Hematopoietic multipotent progenitor cell treated with erythropoietin and hydrocortisone succinate and interleukin-3 and kit ligand, for 15 days (in vitro differentiated cells): ENCODE data around the gene CREG1.

Experiments used
- DNase-seq: peaks from one replicate; pipeline ENCODE4 v3.0.0-alpha.2; 2015; ENCODE audit warnings: low spot score

Gene CREG1

DNA sequence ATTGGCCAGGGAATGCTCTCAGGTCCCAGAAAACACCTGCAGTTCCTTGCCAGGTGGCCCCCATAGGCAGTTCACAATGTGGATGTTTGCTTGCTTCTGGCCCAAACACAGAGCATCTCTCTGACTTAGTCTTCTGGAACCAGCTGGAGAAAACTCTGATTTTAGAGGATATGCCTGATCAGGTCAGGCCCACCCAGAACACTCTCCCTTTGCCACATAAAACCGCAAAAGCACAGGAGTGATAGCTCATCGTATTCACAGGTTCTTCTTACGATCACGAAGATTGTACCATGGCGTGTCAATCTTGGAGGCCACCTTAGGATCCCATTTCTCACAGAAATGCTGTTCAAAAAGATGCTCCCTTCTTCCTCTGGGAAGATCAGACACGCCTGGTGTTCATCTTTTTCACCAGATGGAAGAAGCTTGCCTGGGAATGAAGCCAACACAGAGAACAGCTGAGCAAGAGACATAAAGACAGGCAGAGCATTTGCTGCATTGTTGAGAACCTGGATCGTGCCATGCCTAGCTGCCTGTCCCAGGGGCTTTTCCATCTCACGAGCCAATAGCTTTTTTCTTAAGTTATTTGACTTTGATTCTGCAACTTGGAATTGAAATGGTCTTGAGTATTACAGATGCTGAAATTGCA, 23.6 kb downstream of the CREG1 start:
- DNase-seq = no peak

DNA sequence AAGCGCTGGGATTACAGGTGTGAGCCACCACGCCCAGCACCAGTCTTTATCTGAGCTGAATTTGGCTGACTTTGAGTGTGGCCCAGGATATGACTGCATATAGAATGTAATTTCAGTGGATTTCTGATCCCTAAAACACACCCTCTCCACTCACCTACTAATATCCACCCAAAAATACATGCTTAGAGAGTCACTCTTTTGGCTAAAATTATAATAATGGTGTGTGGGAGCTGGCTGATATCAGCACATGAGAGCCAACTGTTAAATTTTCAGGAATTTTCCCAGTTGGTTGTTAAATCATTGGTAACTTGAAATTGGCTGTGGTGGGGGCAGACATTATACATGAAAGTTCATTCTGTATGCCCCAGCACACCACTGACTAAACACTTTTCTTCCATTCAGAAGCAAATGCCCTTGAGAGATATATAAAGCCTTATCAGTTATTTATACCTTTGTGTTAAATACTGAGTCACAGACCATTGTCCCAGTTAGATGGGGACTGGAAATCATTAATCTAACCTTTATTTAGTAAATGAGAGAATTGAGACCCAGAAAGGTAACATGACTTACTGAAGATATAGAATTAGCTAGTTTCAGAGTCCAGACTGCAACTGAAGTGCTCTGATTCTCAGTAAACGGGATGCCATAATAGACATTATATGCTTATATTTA, 25.4 kb downstream of the CREG1 start:
- no peak for DNase-seq

DNA sequence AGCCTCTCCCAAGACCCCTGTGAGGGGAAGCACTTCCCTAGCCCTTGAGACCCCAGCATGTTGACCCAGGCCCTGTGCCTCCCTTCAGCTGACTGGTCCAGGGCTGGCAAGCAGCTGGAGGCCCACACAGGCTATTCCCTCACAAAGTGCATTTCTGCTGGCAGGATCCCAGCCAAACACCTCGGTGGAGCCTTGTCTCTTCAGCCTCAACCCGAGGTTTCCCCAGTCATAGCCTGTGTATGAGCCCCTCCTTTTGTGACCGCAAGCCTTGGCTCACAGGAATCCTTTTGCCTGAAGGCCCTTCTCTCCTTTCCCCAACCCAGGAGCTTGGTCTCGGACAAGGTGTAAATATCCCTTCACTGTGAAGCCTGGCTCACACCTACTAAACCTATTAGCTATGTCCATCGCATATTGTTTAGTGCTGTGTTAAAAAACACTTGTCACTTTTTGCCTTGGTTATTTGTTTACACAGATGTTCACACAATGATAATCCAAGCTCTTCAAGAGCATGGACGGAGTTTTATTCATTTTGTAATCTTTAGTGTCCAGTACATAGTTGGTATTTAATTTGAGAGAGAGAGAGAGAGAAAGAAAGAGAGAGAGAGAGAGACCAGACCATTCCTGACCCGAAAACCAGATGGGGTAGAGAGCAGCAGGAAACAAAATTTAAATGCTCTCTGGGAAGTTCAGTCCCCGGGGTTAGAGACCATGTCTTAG, 26.7 kb downstream of the CREG1 start:
- DNase-seq = no peak

DNA sequence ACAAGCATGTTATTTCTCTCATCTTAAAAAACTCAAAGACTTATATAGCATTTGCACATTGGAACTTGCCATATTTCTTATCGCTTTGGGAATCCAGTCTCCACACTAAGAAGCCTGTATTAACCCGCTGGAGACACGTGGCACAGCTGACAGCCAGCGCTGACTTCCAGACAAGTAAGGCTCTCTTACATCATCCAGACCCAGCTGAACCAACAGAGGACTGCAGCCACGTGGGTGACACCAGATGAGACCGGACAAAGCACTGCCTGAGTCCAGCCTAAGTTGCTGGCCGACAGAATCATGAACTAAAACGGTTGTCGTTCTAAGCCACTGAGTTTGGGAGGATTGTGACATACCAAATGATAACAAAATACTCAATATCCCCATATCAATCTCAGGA, 28.9 kb downstream of the CREG1 start:
- DNase-seq = no peak

DNA sequence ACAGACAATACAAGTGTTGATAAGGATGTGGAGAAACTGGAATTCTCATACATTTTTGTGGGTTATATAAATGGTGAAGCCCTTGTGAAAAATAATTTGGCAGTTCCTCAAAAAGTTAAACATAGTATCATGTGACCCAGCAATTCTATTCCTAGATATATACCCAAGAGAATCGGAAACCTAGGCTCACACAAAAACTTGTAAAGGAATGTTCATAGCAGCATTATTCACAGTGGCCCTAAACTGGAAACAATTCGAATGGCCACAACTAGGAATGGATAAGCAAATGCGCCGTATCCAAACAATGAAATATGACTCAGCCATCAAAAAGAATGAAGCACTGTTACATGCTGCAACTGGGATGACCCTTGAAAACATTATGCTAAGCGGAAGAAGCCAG, 31.3 kb downstream of the CREG1 start:
- DNase-seq = no peak

DNA sequence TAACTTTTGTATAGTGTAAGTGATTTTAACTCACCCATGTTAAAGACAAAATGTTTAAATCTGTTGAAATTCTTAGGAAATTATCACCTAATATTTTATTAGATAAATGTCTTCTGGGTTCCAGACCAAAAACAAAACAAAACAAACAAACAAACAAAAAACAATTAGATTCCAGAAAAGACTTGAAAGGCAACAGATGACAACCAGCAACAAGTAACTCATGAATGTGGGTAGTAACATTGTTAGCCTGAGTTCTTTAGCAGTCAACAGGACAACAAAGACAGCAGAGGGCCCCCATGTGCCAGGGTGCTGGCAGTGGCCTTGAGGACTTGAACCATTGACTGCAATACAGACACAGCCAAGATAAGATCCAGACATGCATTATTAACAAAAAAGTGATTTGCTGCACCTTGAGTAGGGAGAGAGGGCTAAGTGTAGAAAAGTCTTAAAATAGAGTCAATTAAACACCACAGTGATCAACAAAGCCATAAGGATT, 32.8 kb downstream of the CREG1 start:
- peak; percentile 30 for DNase-seq

DNA sequence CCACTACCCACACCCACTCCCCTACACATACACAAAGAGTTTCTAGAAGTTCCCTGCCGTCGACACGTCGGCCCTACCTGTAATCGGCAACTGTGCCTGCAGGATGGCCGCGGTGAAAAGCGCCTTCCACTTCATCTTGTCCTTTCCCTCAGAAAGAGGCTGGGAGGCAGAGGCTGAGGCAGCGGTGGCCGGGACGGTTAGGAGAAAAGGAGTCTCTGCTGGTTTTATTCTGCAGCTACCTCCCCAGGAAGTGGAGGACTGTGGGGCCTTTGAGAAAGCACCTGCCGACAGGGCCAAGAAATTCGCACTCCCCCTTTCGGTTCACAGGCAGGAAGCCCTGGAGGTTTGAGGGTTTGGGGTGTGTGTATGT, 35.2 kb downstream of the CREG1 start, which contains the start of gene CD247:
Gene CD247 (minus strand): TSS at position 199 of the 370 bp plus-strand sequence. CDS start 64 bp downstream, at position 135.
- no peak for DNase-seq

DNA sequence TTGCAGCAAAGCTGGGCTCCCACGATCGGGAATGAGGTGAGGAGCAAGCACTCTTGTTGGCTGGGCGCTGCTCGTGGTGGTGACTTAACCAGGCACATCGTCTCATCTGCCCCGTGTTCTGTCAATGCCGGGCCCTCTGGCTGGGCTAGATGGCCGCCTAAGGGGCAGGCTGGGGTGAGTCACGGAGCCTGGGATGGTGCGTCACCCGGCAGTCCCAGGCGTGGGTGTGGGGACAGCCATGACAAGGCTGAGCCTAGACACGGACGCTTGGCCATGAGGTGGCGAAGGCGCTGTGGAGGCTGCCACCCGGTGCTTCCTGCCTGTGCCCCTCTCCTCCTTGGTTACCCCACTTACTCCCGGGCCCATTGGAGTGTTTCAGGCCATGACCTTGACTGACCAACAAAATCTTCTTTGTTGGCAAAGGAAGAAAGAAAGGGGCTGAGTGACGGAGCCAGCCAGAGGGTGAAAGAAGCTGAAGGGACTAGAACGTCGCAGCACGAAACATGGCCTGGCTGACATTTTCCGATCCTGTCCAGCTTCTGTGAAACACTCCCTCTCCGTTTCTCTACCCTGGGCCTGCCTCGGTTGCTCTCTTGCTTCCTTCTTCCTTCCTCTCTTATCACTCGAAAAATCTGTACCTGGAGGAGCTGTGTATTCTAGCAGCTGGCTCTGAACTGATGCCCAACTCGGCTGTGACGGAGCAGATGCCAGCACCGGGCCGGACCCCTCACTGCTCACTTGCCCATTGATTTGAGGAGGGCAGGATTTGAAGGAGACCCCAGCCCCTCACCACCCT, 35.8 kb downstream of the CREG1 start:
- DNase-seq = no peak

DNA sequence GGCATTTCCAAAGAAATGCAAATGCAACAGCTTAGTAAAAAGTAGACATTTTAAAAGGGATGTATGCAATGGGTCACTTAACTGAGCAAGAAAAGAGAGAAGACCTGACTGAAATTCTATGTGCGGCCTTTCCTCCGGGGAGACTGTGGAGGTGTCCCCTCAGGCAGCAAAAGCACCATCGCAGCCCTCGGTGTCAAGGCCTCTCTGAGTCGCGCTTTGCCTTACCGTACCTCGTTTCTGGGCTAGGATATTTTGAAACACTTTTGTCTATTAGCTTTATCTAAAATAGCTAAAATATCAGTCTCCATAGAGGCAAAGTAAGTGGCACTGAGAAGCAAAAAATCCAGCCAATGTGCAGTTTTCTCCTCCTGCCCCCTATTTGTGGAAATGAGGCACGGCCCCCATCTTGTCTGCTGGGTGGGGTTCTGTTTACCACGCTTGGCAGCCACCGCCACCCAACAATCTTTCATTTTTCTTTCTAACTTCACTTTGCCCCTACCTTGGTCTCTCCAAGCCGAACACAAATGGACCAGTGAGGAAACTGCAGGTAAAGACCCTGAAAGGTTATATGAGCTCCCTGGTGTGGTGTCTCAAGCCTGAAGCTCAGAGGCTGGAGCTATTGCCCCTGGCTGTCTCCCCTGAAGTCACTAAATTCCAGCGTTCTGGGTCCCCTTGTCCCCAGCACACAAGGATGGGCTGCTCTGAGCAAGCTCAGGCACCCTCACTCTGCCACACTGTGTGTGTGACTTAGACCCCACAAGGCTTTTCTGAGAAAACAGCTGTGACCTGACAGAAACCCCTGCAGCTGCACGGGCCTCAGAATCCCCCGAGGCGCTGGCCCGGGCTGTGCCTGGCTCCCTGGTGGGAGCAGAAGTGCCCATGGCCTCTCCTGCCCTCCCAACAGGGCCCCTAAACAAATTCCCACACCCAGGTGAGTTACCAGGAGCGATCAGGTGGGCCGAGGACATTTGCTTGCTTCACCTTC, 36.9 kb downstream of the CREG1 start:
- DNase-seq = no peak

DNA sequence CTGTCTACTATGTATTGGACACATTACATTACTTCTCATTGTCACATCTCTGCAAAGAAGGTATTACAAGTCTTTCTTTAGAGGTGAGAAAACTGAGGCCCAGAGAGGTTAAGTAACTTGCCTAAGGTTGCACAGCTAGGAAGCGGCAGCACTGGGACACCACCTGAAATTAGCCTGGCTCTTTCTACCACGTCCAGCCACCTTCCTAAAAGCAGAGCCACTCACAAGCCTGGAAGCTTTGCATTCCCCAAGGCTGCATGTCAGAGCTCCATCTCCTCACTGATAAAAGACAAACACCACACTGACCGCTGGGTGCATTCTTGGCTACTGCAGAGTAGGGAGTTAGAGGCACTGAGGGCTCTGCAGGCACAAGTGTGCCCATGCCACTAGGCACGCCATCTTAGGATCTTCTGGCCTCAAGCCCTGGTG, 37.7 kb downstream of the CREG1 start:
- no peak for DNase-seq

DNA sequence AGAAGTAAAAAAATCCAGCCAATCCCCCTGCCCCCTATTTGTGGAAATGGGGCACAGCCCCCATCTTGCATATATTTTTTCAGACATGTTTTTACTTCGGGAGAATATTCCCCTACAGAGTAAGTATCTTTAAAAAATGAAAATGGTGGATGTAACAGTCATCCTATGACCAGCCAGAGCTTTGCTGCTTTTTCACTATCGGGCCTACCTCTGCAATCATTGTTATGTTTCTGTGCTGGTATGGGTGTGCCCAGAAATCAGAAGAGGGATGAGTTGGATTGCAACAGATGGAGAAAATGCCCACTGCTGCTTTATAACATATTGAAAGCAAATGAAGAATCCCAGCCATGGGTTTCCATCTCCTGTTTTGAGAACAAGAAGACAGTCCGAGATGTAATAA, 38.1 kb downstream of the CREG1 start:
- DNase-seq = no peak

DNA sequence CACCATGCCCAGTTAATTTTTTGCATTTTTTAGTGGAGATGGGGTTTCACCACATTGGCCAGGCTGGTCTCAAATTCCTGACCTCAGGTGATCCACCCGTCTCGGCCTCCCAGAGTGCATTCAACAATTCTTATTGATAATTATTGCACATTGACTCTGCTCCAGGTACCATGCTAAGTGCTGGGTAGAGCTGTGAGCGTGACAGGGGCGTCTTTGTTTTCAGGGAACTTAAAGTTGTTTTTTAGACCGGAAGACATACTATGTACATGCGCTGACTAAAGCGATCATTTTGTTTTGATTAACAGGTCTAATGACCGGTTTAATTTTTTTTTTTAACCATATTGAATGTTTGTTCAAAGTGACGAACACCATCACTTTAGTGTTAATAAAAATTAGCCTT, 39.3 kb downstream of the CREG1 start:
- DNase-seq = no peak

DNA sequence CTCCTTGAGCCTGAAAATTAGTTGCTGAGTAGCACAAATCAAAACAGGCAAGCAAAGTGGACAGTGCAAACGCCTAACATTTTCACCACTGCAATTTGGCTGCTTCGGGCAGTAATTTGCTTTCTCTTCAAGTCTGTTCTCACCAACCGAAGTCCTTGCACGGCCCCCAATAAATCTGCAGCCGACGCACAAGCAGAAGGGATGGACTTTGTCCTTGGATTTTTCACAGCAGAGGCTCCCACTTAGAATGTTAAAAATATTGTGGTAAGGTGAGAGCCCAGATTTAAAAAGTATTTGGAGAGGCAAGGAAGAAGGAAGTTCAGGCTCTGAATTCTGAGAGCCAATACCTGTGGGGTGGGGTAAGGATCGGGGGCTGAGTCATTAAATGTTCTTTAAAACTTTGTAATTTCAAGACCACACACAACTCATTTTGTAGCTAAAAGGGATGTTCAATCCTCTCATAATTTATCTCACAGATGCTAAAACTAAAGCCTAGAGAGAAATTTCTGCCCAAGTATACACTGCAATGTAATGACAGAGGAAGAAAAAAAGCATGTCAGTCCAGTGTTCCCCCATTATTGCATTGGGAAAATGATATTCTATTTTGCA, 41.4 kb downstream of the CREG1 start:
- DNase-seq = no peak

DNA sequence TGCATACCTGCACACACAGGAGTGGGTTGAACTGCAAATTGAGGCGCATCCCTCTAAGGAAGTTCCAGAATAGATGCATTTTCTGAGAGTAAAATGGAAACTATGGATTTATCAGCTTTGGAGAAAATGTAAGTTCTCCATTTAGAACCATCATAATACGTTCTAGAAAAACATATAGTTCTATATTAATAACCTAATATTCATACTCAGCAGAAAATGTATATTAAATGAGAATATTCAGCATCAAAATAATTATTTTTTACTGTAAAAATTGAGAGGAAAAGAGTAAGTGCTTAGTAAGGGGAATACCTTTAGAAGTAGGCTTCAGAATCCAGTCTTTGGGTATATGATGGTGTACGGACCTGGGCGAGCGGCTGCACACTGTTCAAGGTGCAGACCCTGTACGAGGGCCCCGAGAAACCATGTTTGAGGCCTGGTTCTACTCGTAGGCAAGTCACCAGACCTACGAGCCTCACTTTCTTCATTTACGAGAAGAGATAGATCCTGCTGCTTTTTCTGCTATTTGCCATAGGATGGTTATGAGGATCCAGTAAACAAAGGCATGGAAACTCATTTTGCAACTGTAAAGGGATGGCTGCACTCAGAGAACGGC, 42.1 kb downstream of the CREG1 start:
- no peak for DNase-seq

DNA sequence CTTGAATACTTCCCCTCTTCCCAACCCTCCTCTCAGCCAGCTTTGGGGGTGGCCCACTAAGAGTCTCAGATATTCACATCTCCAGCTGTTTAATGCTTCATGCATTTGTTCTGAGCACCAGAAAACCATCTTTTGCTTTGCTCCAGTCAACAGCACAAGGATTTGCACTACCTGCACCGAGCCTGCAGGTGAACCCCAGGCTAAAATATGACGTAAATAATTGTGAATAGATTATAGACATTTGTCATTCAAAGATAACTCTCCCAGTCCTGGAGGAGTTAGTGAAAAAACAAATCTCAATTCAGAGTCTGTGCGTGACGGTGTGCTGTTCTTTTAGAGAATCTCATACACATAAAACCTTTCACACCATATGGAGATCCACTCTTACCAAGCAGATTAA, 42.7 kb downstream of the CREG1 start:
- DNase-seq = no peak

DNA sequence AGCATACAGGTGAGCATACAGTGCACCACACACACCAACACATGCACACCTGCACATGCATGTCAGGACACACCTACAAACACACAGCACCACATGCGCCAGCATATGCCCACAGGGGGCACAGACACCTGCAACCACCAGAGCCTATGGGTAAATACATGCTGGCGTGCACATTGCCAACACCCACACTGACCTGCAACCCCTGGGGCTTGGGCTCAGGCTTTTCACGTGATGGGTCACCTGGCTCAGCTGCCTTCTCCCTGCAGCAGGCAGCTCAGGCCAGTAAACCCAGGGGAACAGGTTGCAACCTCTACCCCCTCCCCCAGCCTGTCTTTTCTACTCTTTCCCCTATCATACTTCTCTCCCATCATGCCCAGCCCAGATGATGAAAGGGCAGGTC, 43.3 kb downstream of the CREG1 start:
- DNase-seq = no peak

DNA sequence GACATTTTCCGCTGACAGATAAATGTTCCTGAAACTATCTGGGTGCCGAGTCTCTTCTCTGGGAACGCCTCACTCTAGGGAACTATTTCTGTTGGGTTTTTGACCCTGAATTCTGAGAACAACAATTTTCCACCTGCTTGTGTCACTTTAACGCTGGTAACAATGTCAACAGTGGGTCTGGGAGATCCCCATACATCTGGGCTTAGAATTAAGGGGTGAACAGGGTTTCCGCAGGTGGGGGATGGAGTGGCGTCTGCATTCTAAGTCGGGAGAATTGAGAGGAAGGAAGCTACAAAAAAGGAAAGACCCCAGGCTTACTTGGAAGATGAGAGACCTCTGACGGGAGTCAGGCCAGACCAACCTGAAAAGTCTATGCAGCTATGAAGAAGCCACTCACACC, 44.0 kb downstream of the CREG1 start:
- DNase-seq = no peak

DNA sequence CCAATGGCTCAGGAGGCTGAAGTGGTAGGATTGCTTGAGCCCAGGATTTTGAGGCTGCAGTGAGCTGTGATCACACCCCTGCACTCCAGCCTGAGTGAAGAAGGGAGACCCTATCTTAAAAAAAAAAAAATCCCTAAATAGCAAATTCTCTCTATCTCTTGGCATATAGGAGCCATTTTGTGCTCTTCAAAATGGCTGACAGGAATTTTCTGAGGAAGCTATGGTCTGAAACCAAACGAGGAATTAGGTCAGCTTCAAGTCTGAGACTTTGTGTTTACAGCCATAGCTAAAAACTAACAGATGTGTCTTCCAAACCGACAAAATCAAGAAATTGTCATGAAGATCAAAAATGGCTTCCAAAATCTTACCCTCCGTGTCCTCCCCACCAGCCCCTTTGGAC, 45.8 kb downstream of the CREG1 start:
- DNase-seq = no peak

DNA sequence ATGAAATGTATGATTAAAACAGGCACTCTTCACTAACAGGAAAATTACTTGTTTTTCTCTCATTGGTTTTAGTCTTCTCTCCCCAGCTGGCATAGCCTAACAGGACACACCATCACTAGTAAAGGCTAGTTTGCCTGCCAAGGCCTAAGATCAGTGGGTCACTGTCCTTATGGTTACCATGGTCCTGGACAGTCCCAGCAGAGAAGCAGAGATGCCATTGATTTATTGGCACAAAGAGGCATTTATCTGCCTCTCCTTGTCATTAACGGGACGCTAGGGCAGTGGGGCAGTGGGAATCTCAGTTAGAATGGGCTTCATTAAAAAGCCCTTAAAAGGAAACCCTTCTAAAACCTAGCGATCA, 49.1 kb downstream of the CREG1 start:
- no peak for DNase-seq
